AG04450 (cell line): ENCODE data around the gene ABHD4. TPM values are rescaled to one million over a fixed set of nuclear protein-coding genes. Genes with fewer than 3 reads are reported as not detected.

Source experiments
- CTCF ChIA-PET: fragments of 300-600, 350-600 bp; formaldehyde crosslinking; extraction: SDS; loops from one replicate; lab custom pipeline; 2022; ENCODE audit warnings: antibody characterized with exemption, inconsistent platforms; lab: Charles Lee
- POLR2A ChIA-PET: fragments of 350-600 bp; formaldehyde crosslinking; extraction: SDS; loops from one replicate; lab custom pipeline; 2021; ENCODE audit warnings: antibody characterized with exemption, inconsistent platforms; lab: Yijun Ruan, JAX
- DNase-seq: peaks from one replicate; pipeline ENCODE4 v3.0.0-alpha.2; 2011; ENCODE audit warnings: low read depth, low spot score
- H3K27ac ChIP-seq: one replicate; pipeline ENCODE4 v1.5.1; 2012; ENCODE audit warnings: low read depth, low read length, control low read depth
- H3K27me3 ChIP-seq: one replicate; pipeline ENCODE4 v1.6.0; 2012; ENCODE audit warnings: low read length; ENCODE audit not compliant: control insufficient read depth, insufficient read depth
- H3K4me3 ChIP-seq: 2 replicates; pipeline ENCODE4 v1.5.1; 2011; ENCODE audit warnings: mild to moderate bottlenecking, low read depth, low read length, control low read depth
- H3K9me3 ChIP-seq: 2 replicates; pipeline ENCODE4 v1.5.1; 2012; ENCODE audit warnings: low read length; ENCODE audit not compliant: control insufficient read depth, insufficient read depth
- CTCF ChIP-seq: IDR thresholded peaks from 2 replicates; pipeline ENCODE4 v1.5.1; 2011; ENCODE audit warnings: low read depth, low read length, control low read depth, inconsistent platforms
- polyA plus RNA-seq: library from polyadenylated mRNA; depleted of rRNA; stranded (reverse); fragments of >200 nt; gene quantifications from 2 replicates; pipeline ENCODE4 v1.2.3, GENCODE V29; 2011

The ABHD4 gene
- polyA plus RNA-seq, 1 experiment: 42.1 TPM

- ChIA-PET POLR2A (interaction anchor here (0.6 to 1.7 kb wide), 4 partner anchors 10 to 263 kb away, joined by 3 to 12 read pairs (median 3); partner anchors contain the start of genes ABHD4 and OXA1L), CTCF (interaction anchor here (1.0 to 4.9 kb wide), 9 partner anchors 12 to 469 kb away, joined by 3 to 55 read pairs (median 16); partner anchors contain the start of genes ABHD4, OXA1L and PRMT5)
- DNase-seq: no peak
- H3K27me3 ChIP-seq: no peaks in the 10 kb centered on the region
- peak overlapping the region; percentile 84 for H3K27ac ChIP-seq
- no peaks in the 10 kb centered on the region for H3K9me3 ChIP-seq
- TF ChIP-seq CTCF: no peak
- peak overlapping the region; percentile 98 for H3K4me3 ChIP-seq
Observed at GRCh38 chr14:22588526-22589095, 9.5 kb upstream of the ABHD4 start.

GRCh38 chr14:22589096-22589839, 8.8 kb upstream of the ABHD4 start, which contains the start of gene DAD1:
DAD1 (minus strand) TSS chr14:22589224; CDS start chr14:22589157, 67 bp downstream.
- Histone ChIP-seq H3K4me3 (peak within 1 kb of the TSS; percentile 98), H3K27me3 (no peaks in the 10 kb centered on the region), H3K27ac (peak within 1 kb of the TSS; percentile 97), H3K9me3 (no peaks in the 10 kb centered on the region)
- peak; percentile 99 for DNase-seq
- no peak for TF ChIP-seq CTCF
- ChIA-PET POLR2A (interaction anchor here (0.7 to 1.7 kb wide), 6 partner anchors 9 to 1467 kb away, joined by 3 to 12 read pairs (median 3); partner anchors contain the start of genes ABHD4 and OXA1L), CTCF (interaction anchor here (0.7 to 4.9 kb wide), 18 partner anchors 8 to 469 kb away, joined by 3 to 55 read pairs (median 4); partner anchors contain the start of genes ABHD4, OXA1L and PRMT5)

- no peak overlapping the region for H3K4me3 ChIP-seq
- ChIA-PET CTCF (interaction anchor here (0.5 to 1.5 kb wide), 5 partner anchors 23 to 387 kb away, joined by 3 to 14 read pairs (median 3); no protein-coding TSS in a partner anchor), POLR2A (no interaction called here)
- H3K27ac ChIP-seq: no peak overlapping the region
- no peak for TF ChIP-seq CTCF
- DNase-seq: no peak
- no peaks in the 10 kb centered on the region for H3K27me3 ChIP-seq
- H3K9me3 ChIP-seq: no peaks in the 10 kb centered on the region
Observed at GRCh38 chr14:22593189-22593588, 4.9 kb upstream of the ABHD4 start.

GRCh38 chr14:22593601-22594000, 4.5 kb upstream of the ABHD4 start:
- ChIA-PET CTCF (interaction anchor here (0.5 to 1.5 kb wide), 6 partner anchors 23 to 387 kb away, joined by 3 to 14 read pairs (median 3); no protein-coding TSS in a partner anchor), POLR2A (interaction anchor here (1.0 kb wide), 1 partner anchor 257 kb away, joined by 3 read pairs; no protein-coding TSS in a partner anchor)
- TF ChIP-seq CTCF: no peak

More at GRCh38 chr14:22593601-22594000, 4.5 kb upstream of the ABHD4 start:
- no peak for DNase-seq
- Histone ChIP-seq H3K4me3 (no peak overlapping the region), H3K27ac (no peak overlapping the region), H3K27me3 (no peaks in the 10 kb centered on the region), H3K9me3 (no peaks in the 10 kb centered on the region)
